B cell (primary cell): Measurements from ENCODE around the gene GPRIN2. TPM values are rescaled to one million over a fixed set of nuclear protein-coding genes. Genes with fewer than 3 reads are reported as not detected.
"Not testable (repeated sequence)": the region's sequence is repeated elsewhere in the genome, so short reads cannot be mapped to it uniquely, and the experiment has no call there.

Source experiments
- ATAC-seq: fragments of 200-7000 bp; cut with Tn5 transposase; one replicate; pipeline ENCODE4 v1.10.0; 2021; ENCODE audit warnings: low read depth, mild to moderate bottlenecking, moderate number of reproducible peaks, moderate library complexity
- CTCF ChIA-PET: fragments of 350-600 bp; sonication (Branson Sonifier 250); formaldehyde crosslinking; loops from one replicate; lab custom pipeline; 2021; ENCODE audit warnings: antibody characterized with exemption, inconsistent platforms; lab: Charles Lee
- POLR2A ChIA-PET: fragments of 350-600 bp; sonication (Branson Sonifier 250); formaldehyde crosslinking; loops from one replicate; lab custom pipeline; 2021; ENCODE audit warnings: antibody characterized with exemption; lab: Charles Lee
- DNase-seq: peaks from one replicate; pipeline ENCODE4 v3.0.0; 2013
- H2AFZ ChIP-seq: 2 replicates; pipeline ENCODE4 v1.6.1; 2012; ENCODE audit warnings: mild to moderate bottlenecking, low read depth, low read length; ENCODE audit not compliant: insufficient read depth, poor library complexity, severe bottlenecking
- H3K27ac ChIP-seq, 2 donors: 1 replicate in 1 of 2; 2 replicates in 1 of 2; pipeline ENCODE4 v1.5.1; 2012 to 2013; ENCODE audit warnings: low read length in 2 of 2, mild to moderate bottlenecking in 2 of 2, moderate library complexity in 1 of 2
- H3K27me3 ChIP-seq, 4 experiments: fragments of 200-600 bp in 1 of 4; sonication (generic) in 1 of 4; replicated peaks in 1 of 4; 1 replicate in 2 of 4; 2 replicates in 2 of 4; pipeline versions ENCODE4 v1.6.1 to v1.7.0; 2013 to 2016; ENCODE audit warnings: low read length in 3 of 4, mild to moderate bottlenecking in 2 of 4, mixed read lengths in 1 of 4, moderate library complexity in 1 of 4; ENCODE audit not compliant: insufficient read depth in 4 of 4, control insufficient read depth in 3 of 4; ENCODE audit errors: control extremely low read depth in 1 of 4
- H3K36me3 ChIP-seq, 2 experiments: replicated peaks in 1 of 2; 1 replicate in 1 of 2; 2 replicates in 1 of 2; pipeline versions ENCODE4 v1.6.1 to v1.7.1; 2013; ENCODE audit warnings: low read length in 1 of 2; ENCODE audit not compliant: insufficient read depth in 2 of 2, control insufficient read depth in 1 of 2; ENCODE audit errors: control extremely low read depth in 1 of 2, extremely low read depth in 1 of 2
- H3K4me1 ChIP-seq, 2 donors: fragments of 200-600 bp in 1 of 2; sonication (generic) in 1 of 2; 1 replicate in 1 of 2; 2 replicates in 1 of 2; pipeline versions ENCODE4 v1.5.1 to v1.6.1; 2013 to 2017; ENCODE audit warnings: low read length in 2 of 2; ENCODE audit not compliant: control insufficient read depth in 2 of 2, insufficient read depth in 2 of 2
- H3K4me2 ChIP-seq: replicated peaks from 2 replicates; pipeline ENCODE3; 2012; ENCODE audit warnings: mild to moderate bottlenecking, low read depth, low read length; ENCODE audit not compliant: poor library complexity, severe bottlenecking
- H3K4me3 ChIP-seq, 5 experiments: fragments of 200-600 bp in 1 of 5; sonication (generic) in 1 of 5; 1 replicate in 3 of 5; 2 replicates in 2 of 5; pipeline versions ENCODE4 v1.5.1 to v1.7.0; 2011 to 2016; ENCODE audit warnings: low read length in 4 of 5, mild to moderate bottlenecking in 4 of 5, low read depth in 2 of 5, control low read depth in 1 of 5, moderate library complexity in 1 of 5; ENCODE audit not compliant: insufficient read depth in 1 of 5; ENCODE audit errors: control extremely low read depth in 1 of 5, extremely low read depth in 1 of 5
- H3K79me2 ChIP-seq: fragments of 200-600 bp; sonication (generic); one replicate; pipeline ENCODE4 v1.6.0; 2016; ENCODE audit warnings: low read length; ENCODE audit not compliant: control insufficient read depth, insufficient read depth
- H3K9ac ChIP-seq: fragments of 200-600 bp; sonication (generic); 2 replicates; pipeline ENCODE4 v1.6.1; 2017; ENCODE audit warnings: mild to moderate bottlenecking, low read length, moderate library complexity
- H3K9me3 ChIP-seq, 3 donors: one replicate each; pipeline versions ENCODE4 v1.6.1 to v1.7.1; 2013; ENCODE audit warnings: low read length in 2 of 3; ENCODE audit not compliant: control insufficient read depth in 2 of 3, insufficient read depth in 1 of 3; ENCODE audit errors: control extremely low read depth in 1 of 3
- H4K20me1 ChIP-seq: 2 replicates; pipeline ENCODE4 v1.6.0; 2012; ENCODE audit warnings: mild to moderate bottlenecking, low read length; ENCODE audit not compliant: insufficient read depth, control insufficient read depth, poor library complexity, severe bottlenecking
- H3K27ac Mint-ChIP-seq: one replicate; pipeline ENCODE4 v1.8.0; 2021; ENCODE audit warnings: mixed read lengths
- H3K27me3 Mint-ChIP-seq: one replicate; pipeline ENCODE4 v1.8.0; 2021; ENCODE audit warnings: mixed read lengths
- H3K4me1 Mint-ChIP-seq: one replicate; pipeline ENCODE4 v1.8.0; 2021; ENCODE audit warnings: mixed read lengths
- H3K4me3 Mint-ChIP-seq: one replicate; pipeline ENCODE4 v1.8.0; 2021; ENCODE audit warnings: mixed read lengths
- H3K9me3 Mint-ChIP-seq: one replicate; pipeline ENCODE4 v1.8.0; 2022; ENCODE audit warnings: mixed read lengths; ENCODE audit not compliant: insufficient read depth
- EZH2 ChIP-seq: IDR thresholded peaks from 2 replicates; pipeline ENCODE4 v1.6.1; 2012; ENCODE audit warnings: borderline replicate concordance, low read depth, mild to moderate bottlenecking, moderate library complexity, low read length; ENCODE audit not compliant: insufficient read depth, poor library complexity, severe bottlenecking
- WGBS: methylation state at CpG from one replicate; pipeline ENCODE4 v1.1.5; 2013; ENCODE audit warnings: missing lambda C conversion rate; ENCODE audit not compliant: insufficient coverage; 5-methylcytosine and 5-hydroxymethylcytosine counted together
- intact Hi-C: fragments of 100-400 bp; cut with micrococcal nuclease; formaldehyde crosslinking; loops from one replicate; pipeline ENCODE4 v1.10.0; 2022
- polyA plus RNA-seq: library from polyadenylated mRNA; depleted of rRNA; stranded (reverse); fragments of >200 nt; gene quantifications from 2 replicates; pipeline ENCODE4 v1.2.3, GENCODE V29; 2012
- total RNA-seq, 2 donors: library from RNA; stranded (reverse); fragments of 120-200 nt in 1 of 2; gene quantifications; 1 replicate in 1 of 2; 2 replicates in 1 of 2; pipeline versions ENCODE4 v1.2.3 to v1.2.4, GENCODE V29; 2013 to 2022
- TF ChIP-seq, protein P1 (sequence below): fragments of 200-600 bp; IDR thresholded peaks from one replicate; pipeline ENCODE4 v1.8.0; 2022; ENCODE audit warnings: antibody characterized with exemption, mild to moderate bottlenecking

The GPRIN2 gene
- total and polyA plus RNA-seq, 2 donors (not counting 1 experiment from before 2014, with no cell fraction given): not detected

DNA sequence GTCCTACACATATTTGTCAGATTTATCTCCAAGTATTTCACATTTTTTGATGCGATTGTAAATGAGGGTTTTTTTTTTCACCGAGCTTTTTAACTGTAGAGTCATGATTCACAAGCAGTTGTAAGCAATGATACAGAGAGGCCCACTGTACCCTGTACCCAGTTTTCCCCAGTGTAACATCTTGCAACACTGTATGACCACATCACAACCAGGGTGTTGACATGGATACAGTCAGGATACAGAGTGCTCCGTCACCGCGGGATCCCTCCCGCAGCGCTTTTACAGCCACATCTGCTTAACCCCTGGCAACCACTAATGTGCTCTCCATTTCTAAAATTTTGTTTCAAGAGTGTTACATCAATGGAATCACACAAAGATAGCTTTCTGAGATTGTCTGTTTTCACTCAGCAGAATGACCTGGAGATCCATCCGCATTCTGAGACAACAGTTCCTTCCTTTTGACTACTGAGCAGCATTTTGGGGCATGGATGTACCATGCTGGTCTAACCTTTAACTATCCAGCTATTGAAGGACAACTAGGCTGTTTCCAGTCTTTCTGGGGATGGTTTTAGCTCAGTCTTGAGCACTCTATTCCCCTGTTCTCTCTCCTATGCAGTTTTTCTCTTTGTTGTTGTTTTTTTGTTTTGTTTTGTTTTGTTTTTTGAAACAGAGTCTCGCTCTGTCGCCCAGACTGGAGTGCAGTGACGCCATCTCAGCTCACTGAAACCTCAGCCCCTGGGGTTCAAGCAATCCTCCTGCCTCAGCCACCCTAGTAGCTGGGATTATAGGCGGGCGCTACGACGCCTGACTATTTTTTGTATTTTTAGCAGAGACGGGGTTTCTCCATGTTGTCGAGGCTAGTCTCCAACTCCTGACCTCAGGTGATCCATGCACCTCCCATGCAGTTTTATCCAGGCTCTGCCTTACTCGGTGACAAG, 25.9 kb downstream of the GPRIN2 start:
- no peak overlapping the region for H3K4me3 ChIP-seq
- H3K27ac ChIP-seq: no peak overlapping the region
- H3K27me3 Mint-ChIP-seq: no peaks in the 10 kb centered on the region
- no peaks in the 10 kb centered on the region for H3K36me3 ChIP-seq
- WGBS: 88% methylated on average over 15 of the region's 18 CpGs
- H3K9me3 Mint-ChIP-seq: no peaks in the 10 kb centered on the region
- ChIA-PET POLR2A (no interaction called here), CTCF (no interaction called here)
- intact Hi-C loops: no loop called here
- no peak overlapping the region for H3K27ac Mint-ChIP-seq
- no peak overlapping the region for H3K4me3 Mint-ChIP-seq
- TF ChIP-seq EZH2: no peak
- TF ChIP-seq, protein P1, sequence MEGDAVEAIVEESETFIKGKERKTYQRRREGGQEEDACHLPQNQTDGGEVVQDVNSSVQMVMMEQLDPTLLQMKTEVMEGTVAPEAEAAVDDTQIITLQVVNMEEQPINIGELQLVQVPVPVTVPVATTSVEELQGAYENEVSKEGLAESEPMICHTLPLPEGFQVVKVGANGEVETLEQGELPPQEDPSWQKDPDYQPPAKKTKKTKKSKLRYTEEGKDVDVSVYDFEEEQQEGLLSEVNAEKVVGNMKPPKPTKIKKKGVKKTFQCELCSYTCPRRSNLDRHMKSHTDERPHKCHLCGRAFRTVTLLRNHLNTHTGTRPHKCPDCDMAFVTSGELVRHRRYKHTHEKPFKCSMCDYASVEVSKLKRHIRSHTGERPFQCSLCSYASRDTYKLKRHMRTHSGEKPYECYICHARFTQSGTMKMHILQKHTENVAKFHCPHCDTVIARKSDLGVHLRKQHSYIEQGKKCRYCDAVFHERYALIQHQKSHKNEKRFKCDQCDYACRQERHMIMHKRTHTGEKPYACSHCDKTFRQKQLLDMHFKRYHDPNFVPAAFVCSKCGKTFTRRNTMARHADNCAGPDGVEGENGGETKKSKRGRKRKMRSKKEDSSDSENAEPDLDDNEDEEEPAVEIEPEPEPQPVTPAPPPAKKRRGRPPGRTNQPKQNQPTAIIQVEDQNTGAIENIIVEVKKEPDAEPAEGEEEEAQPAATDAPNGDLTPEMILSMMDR: no peak
- H3K4me2 ChIP-seq: no peak overlapping the region
- H3K27me3 ChIP-seq: peaks cover 0 to 3% (median 0%) of the 10 kb centered on the region in 4 experiments
- no peaks in the 10 kb centered on the region for H3K9me3 ChIP-seq
- H3K9ac ChIP-seq: no peak overlapping the region
- H2AFZ ChIP-seq: no peak overlapping the region
- no peaks in the 10 kb centered on the region for H3K79me2 ChIP-seq
- ATAC-seq (no peak), DNase-seq (no peak)
- H4K20me1 ChIP-seq: no peaks in the 10 kb centered on the region
- H3K4me1 ChIP-seq: no peaks in the 10 kb centered on the region
- no peaks in the 10 kb centered on the region for H3K4me1 Mint-ChIP-seq

- POLR2A ChIA-PET, H3K4me2 ChIP-seq, H3K4me3 Mint-ChIP-seq, CTCF ChIA-PET, intact Hi-C loops, ATAC-seq, DNase-seq, H3K27me3 Mint-ChIP-seq, H3K9me3 ChIP-seq, H3K27me3 ChIP-seq, H3K4me1 Mint-ChIP-seq, H3K9ac ChIP-seq, H3K79me2 ChIP-seq, H3K36me3 ChIP-seq, H3K27ac ChIP-seq, H3K4me3 ChIP-seq, H2AFZ ChIP-seq, H3K9me3 Mint-ChIP-seq, H3K27ac Mint-ChIP-seq, H3K4me1 ChIP-seq, H4K20me1 ChIP-seq: not testable (repeated sequence)
- WGBS: 93% methylated on average over 7 of the region's 7 CpGs
Observed at GRCh38 chr10:46529742-46530141, 26.7 kb downstream of the GPRIN2 start.
